GM12891 (cell line): Measurements from ENCODE around the gene MGP.
A peak's percentile ranks its signal among the peaks of the same experiment; 100 is the strongest.

Source experiments
- DNase-seq: peaks from one replicate; pipeline ENCODE4 v3.0.0; 2011; ENCODE audit warnings: low spot score; ENCODE audit not compliant: insufficient read length
- FAIRE-seq: peaks from 2 replicates; lab custom pipeline; 2011; peaks lifted over from hg19 to GRCh38; lab: Jason Lieb, UNC
- PAX5 ChIP-seq: IDR thresholded peaks from 2 replicates; pipeline ENCODE4 v1.6.1; 2011; ENCODE audit warnings: low read length, moderate library complexity, mild to moderate bottlenecking; ENCODE audit not compliant: insufficient read depth, severe bottlenecking
- POLR2A ChIP-seq: IDR thresholded peaks from 2 replicates; pipeline ENCODE4 v1.6.1; 2011; ENCODE audit warnings: low read depth, low read length, control low read depth
- POLR2AphosphoS5 ChIP-seq: IDR thresholded peaks from 2 replicates; pipeline ENCODE4 v1.6.1; 2011; ENCODE audit warnings: low read depth, low read length, control low read depth
- POU2F2 ChIP-seq: IDR thresholded peaks from 2 replicates; pipeline ENCODE4 v1.6.1; 2011; ENCODE audit warnings: low read depth, mild to moderate bottlenecking, control low read depth, low read length, moderate library complexity
- SPI1 ChIP-seq: IDR thresholded peaks from 2 replicates; pipeline ENCODE4 v1.6.1; 2011; ENCODE audit warnings: low read depth, low read length, control low read depth
- TAF1 ChIP-seq: IDR thresholded peaks from 2 replicates; pipeline ENCODE4 v1.6.1; 2011; ENCODE audit warnings: low read depth, low read length, control low read depth

The MGP gene

GRCh38 chr12:14849661-14850060, 36.0 kb downstream of the MGP start:
- no peak for DNase-seq
- TF ChIP-seq POU2F2, result no peak
- TF ChIP-seq SPI1, result no peak
- TF ChIP-seq POLR2AphosphoS5, result no peak
- TF ChIP-seq PAX5, result no peak
- no peak for TF ChIP-seq POLR2A
- TF ChIP-seq TAF1, result no peak
- no peak for FAIRE-seq

DNA sequence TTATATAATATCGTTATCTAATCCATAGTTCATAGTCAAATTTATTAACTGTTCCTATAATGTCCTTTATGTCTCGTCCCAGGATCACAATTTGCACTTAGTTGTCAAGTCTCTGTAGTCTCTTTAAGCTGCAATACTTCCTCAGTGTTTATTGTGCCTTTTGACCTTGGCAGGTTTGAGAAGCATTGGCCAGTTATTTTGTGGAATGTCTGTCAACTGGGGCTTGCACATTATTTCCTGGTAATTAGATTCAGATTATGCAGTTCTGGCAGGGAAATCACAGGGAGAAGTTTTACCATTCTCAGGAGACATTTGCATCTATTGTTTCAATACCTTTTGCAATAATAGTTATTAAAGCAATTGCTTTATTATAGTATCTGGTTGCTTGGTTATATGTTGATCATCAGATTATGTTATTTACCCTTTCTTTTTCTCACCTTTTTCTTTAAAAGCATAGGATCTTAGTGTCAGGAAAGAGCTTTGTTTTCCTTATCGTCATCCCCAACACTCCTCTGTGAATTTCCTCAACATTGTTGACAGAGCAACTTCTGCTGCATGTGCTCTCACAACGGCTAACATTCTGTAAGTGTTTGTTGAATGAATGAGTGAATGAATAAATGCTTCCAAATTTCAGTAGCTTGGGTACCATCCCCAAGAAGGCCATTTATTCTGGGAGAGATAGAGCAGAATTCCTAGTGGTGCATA, 38.6 kb downstream of the MGP start:
- no peak for TF ChIP-seq PAX5
- no peak for TF ChIP-seq TAF1
- no peak for TF ChIP-seq POLR2A
- TF ChIP-seq SPI1, result no peak
- no peak for TF ChIP-seq POLR2AphosphoS5
- no peak for TF ChIP-seq POU2F2
- FAIRE-seq, result no peak

GRCh38 chr12:14846042-14846587, 39.5 kb downstream of the MGP start:
- DNase-seq (no peak), FAIRE-seq (peak; percentile 45)
- TF ChIP-seq POLR2A, result no peak
- TF ChIP-seq SPI1, result no peak
- TF ChIP-seq POLR2AphosphoS5, result no peak
- no peak for TF ChIP-seq PAX5
- TF ChIP-seq TAF1, result no peak
- TF ChIP-seq POU2F2, result no peak

More for the DNA sequence above, 38.6 kb downstream of the MGP start:
- DNase-seq, result no peak

DNA sequence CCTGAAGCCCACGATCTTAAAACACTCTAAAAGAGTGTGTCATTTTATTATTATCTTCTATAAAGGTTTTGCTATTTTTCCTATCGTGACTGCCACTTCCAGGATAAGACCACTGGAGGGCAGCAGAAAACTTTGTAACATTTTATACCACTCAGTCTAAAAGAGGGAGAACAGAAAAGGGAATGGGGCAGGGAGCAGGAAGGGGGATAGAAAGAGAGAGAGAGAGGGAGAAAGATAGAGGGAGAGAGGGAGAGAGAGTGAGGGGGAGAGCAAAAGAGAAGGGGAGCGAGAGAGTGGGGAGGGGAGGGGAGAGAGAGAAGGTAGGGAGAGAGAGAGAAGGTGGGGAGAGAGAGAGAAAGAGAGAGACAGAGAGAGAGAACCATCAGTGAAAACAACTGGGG, 40.3 kb downstream of the MGP start:
- FAIRE-seq, result no peak

DNA sequence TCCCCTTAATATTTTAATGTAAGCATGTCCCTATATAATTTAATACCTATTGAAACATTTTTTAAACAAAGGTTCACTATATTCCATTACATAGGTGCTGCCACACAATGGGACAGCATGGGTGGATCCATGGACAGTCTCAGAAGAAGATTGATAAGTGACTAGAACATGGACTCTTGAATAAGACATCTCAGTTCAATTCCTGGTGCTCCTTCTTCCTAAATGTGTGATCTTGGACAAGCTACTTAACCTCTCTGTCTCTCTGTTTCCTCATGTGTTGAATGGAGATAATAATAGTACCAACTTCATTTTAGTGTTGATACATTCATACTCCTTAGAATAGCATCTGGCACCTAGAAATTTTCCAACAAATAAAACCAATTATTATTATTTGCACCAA, 41.3 kb downstream of the MGP start:
- no peak for FAIRE-seq

More for the DNA sequence above, 40.3 kb downstream of the MGP start:
- DNase-seq, result peak; percentile 9
- TF ChIP-seq POLR2A (no peak), TAF1 (no peak), POU2F2 (no peak), SPI1 (no peak), POLR2AphosphoS5 (no peak), PAX5 (no peak)

GRCh38 chr12:14843425-14843887, 42.2 kb downstream of the MGP start, which contains the start of gene ART4:
ART4 (minus strand) TSS chr12:14843526; CDS start chr12:14843113, 413 bp downstream.
- DNase-seq (no peak), FAIRE-seq (no peak)
- TF ChIP-seq POU2F2 (no peak), PAX5 (no peak), SPI1 (no peak), POLR2A (no peak), TAF1 (no peak), POLR2AphosphoS5 (no peak)

More for the DNA sequence above, 41.3 kb downstream of the MGP start:
- no peak for DNase-seq
- no peak for TF ChIP-seq SPI1

GRCh38 chr12:14842315-14842714, 43.3 kb downstream of the MGP start:
- no peak for TF ChIP-seq TAF1
- no peak for TF ChIP-seq POU2F2
- no peak for TF ChIP-seq POLR2AphosphoS5
- TF ChIP-seq SPI1, result no peak
- no peak for TF ChIP-seq POLR2A
- no peak for TF ChIP-seq PAX5
- DNase-seq (no peak), FAIRE-seq (no peak)

DNA sequence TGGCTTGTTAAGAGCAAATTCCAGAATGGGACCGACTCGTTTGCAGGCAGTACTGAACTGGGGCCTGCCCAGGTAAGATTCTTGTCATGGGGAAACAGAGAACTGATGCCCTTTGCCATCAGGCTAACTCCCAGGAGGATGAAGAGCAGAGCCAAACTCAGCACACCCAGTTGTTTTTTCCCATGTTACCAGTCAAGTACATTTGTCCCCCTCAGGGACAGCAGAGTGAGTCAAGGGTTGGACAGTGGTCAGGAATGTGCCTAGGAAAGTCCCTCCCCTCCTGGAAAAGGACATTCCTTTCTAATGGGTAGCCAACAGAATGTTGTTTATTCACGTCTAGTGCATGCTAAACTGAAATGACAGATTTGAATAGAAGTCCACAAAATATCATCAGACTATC, 43.9 kb downstream of the MGP start:
- FAIRE-seq (no peak), DNase-seq (no peak)
- TF ChIP-seq TAF1, result no peak
- TF ChIP-seq SPI1, result no peak
- TF ChIP-seq PAX5, result no peak
- TF ChIP-seq POLR2A, result no peak
- TF ChIP-seq POU2F2, result no peak
- no peak for TF ChIP-seq POLR2AphosphoS5

DNA sequence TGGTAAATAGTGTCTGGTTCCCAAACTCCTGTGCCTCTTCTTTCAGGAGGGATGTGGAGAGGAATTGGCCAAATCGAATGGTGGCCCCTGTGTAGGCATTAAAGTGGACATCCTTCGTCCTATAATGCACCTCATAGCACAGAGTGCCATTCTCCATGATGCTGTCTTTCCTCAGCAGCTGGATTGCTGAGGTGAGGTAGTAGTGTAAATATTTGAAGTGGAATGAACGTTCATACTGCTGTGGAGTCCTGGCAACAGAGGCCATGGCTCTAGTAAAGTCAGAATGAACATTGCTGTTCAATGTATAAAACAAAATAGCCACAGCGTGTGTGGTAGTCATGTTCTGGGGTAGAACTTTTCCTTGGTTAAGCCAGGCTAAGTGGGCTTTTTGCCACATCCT, 45.0 kb downstream of the MGP start:
- FAIRE-seq, result no peak
- TF ChIP-seq SPI1 (no peak), TAF1 (no peak), PAX5 (no peak), POLR2A (no peak), POLR2AphosphoS5 (no peak), POU2F2 (no peak)
- DNase-seq, result no peak

DNA sequence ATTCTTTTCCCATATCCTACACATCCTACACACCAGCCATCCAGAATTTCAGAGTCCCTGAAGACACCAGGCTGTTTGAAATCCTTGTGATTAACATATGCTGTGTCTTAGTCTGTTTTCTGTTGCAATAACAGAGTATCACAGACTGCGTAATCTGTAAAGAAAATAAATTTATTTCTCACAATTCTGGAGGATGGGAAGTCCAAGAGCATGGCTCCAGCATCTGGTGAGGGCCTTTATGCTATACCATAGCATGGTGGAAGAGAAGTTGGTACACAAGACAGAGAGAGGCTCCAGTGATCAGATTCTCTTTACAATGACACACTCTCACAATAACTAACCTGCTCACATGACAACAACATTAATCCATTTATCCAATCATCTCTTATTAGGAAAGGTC, 46.4 kb downstream of the MGP start:
- TF ChIP-seq POLR2A (no peak), TAF1 (no peak), SPI1 (no peak), POLR2AphosphoS5 (no peak), POU2F2 (no peak), PAX5 (no peak)
- DNase-seq (no peak), FAIRE-seq (no peak)
